H1 (cell line): ENCODE results near the gene PTGDS. TPM values are rescaled to one million over a fixed set of nuclear protein-coding genes. Genes with fewer than 3 reads are reported as not detected.
A peak's percentile ranks its signal among the peaks of the same experiment; 100 is the strongest.

Experiments
- CTCF ChIA-PET: fragments of 300-600 bp; sonication (Branson Sonifier 250); formaldehyde crosslinking; loops from one replicate; lab custom pipeline; 2021; ENCODE audit not compliant: partially characterized antibody; lab: Charles Lee
- POLR2A ChIA-PET: fragments of 300-600 bp; sonication (Branson Sonifier 250); formaldehyde crosslinking; loops from one replicate; lab custom pipeline; 2021; ENCODE audit warnings: inconsistent platforms; ENCODE audit not compliant: partially characterized antibody; lab: Charles Lee
- DNase-seq, 2 experiments: peaks; one replicate each; pipeline versions ENCODE4 v3.0.0 to v3.0.0-alpha.2; 2010 to 2022; ENCODE audit warnings: low spot score in 2 of 2, low read depth in 1 of 2, mixed read lengths in 1 of 2
- FAIRE-seq: peaks from 2 replicates; lab custom pipeline; 2011; peaks lifted over from hg19 to GRCh38; lab: Jason Lieb, UNC
- H2AFZ ChIP-seq: 2 replicates; pipeline ENCODE4 v1.8.1; 2012; ENCODE audit warnings: low read length, inconsistent platforms
- H2AK5ac ChIP-seq: 2 replicates; pipeline ENCODE4 v1.6.1; 2013; ENCODE audit warnings: low read depth, low read length
- H2BK120ac ChIP-seq: replicated peaks from 2 replicates; pipeline ENCODE3; 2013; ENCODE audit warnings: low read depth, low read length, inconsistent platforms
- H2BK12ac ChIP-seq: 2 replicates; pipeline ENCODE4 v1.6.1; 2013; ENCODE audit warnings: low read depth, low read length
- H2BK15ac ChIP-seq: 2 replicates; pipeline ENCODE4 v1.6.1; 2013; ENCODE audit warnings: low read length
- H2BK20ac ChIP-seq: 2 replicates; pipeline ENCODE4 v1.6.1; 2013; ENCODE audit warnings: low read length
- H2BK5ac ChIP-seq: 2 replicates; pipeline ENCODE4 v1.6.1; 2013; ENCODE audit warnings: low read depth, low read length
- H3K14ac ChIP-seq: 2 replicates; pipeline ENCODE4 v1.6.1; 2013; ENCODE audit warnings: inconsistent platforms; ENCODE audit not compliant: insufficient read length
- H3K18ac ChIP-seq: 2 replicates; pipeline ENCODE4 v1.6.1; 2013; ENCODE audit warnings: low read length; ENCODE audit errors: extremely low read depth
- H3K23ac ChIP-seq: 2 replicates; pipeline ENCODE4 v1.6.1; 2013; ENCODE audit warnings: inconsistent platforms; ENCODE audit not compliant: insufficient read length
- H3K23me2 ChIP-seq: 2 replicates; pipeline ENCODE4 v1.6.1; 2013; ENCODE audit warnings: low read depth, low read length
- H3K27ac ChIP-seq: 2 replicates; pipeline ENCODE4 v1.6.1; 2011; ENCODE audit warnings: low read depth, low read length, inconsistent platforms
- H3K27me3 ChIP-seq, 4 experiments: replicated peaks in 1 of 4; 1 replicate in 1 of 4; 2 replicates in 3 of 4; pipeline versions ENCODE4 v1.6.1 to v1.8.1; 2011 to 2013; ENCODE audit warnings: low read length in 3 of 4, mild to moderate bottlenecking in 3 of 4, inconsistent platforms in 2 of 4, mixed read lengths in 2 of 4, moderate library complexity in 1 of 4; ENCODE audit not compliant: control insufficient read depth in 3 of 4, insufficient read depth in 3 of 4; ENCODE audit errors: extremely low read depth in 1 of 4
- H3K36me3 ChIP-seq, 4 experiments: 2 replicates each; pipeline versions ENCODE4 v1.6.1 to v1.8.1; 2011 to 2013; ENCODE audit warnings: mild to moderate bottlenecking in 4 of 4, low read length in 3 of 4, moderate library complexity in 2 of 4, control low read depth in 1 of 4, inconsistent platforms in 1 of 4; ENCODE audit not compliant: insufficient read depth in 4 of 4, control insufficient read depth in 2 of 4
- H3K4ac ChIP-seq: replicated peaks from 2 replicates; pipeline ENCODE3; 2013; ENCODE audit warnings: low read length, low read depth, mixed read lengths, inconsistent platforms; ENCODE audit not compliant: insufficient read length
- H3K4me1 ChIP-seq, 4 experiments: replicated peaks in 1 of 4; 1 replicate in 1 of 4; 2 replicates in 3 of 4; pipeline versions ENCODE4 v1.6.1 to v1.8.1; 2011 to 2013; ENCODE audit warnings: low read length in 3 of 4, inconsistent platforms in 2 of 4, mixed read lengths in 1 of 4; ENCODE audit not compliant: insufficient read depth in 4 of 4, control insufficient read depth in 3 of 4
- H3K4me2 ChIP-seq, 2 experiments: 2 replicates each; pipeline versions ENCODE4 v1.6.1 to v1.8.1; 2011 to 2013; ENCODE audit warnings: low read depth in 2 of 2, low read length in 2 of 2, control low read depth in 1 of 2, inconsistent platforms in 1 of 2, mild to moderate bottlenecking in 1 of 2; ENCODE audit not compliant: insufficient read depth in 1 of 2
- H3K4me3 ChIP-seq, 4 experiments: fragments of 200-600, 300-600 bp in 1 of 4; sonication (generic), shearing (Covaris generic), sonication (Bioruptor Twin) in 1 of 4; 2 replicates each; pipeline versions ENCODE4 v1.5.1 to v1.8.1; 2011 to 2016; ENCODE audit warnings: low read length in 4 of 4, low read depth in 3 of 4, control low read depth in 2 of 4, inconsistent platforms in 2 of 4, mild to moderate bottlenecking in 2 of 4, mixed read lengths in 1 of 4, moderate library complexity in 1 of 4; ENCODE audit not compliant: insufficient read depth in 2 of 4; ENCODE audit errors: extremely low read depth in 1 of 4
- H3K56ac ChIP-seq: replicated peaks from 2 replicates; pipeline ENCODE3; 2013; ENCODE audit warnings: low read depth, mild to moderate bottlenecking, mixed read lengths, low read length, inconsistent platforms; ENCODE audit not compliant: insufficient read length
- H3K79me1 ChIP-seq: 2 replicates; pipeline ENCODE4 v1.6.1; 2013; ENCODE audit warnings: low read depth, low read length, control low read depth
- H3K79me2 ChIP-seq, 2 experiments: 2 replicates each; pipeline versions ENCODE4 v1.6.1 to v1.8.1; 2012 to 2013; ENCODE audit warnings: low read length in 2 of 2, mild to moderate bottlenecking in 2 of 2, inconsistent platforms in 1 of 2; ENCODE audit not compliant: insufficient read depth in 2 of 2, control insufficient read depth in 1 of 2
- H3K9ac ChIP-seq, 4 experiments: replicated peaks in 1 of 4; 1 replicate in 1 of 4; 2 replicates in 3 of 4; pipeline versions ENCODE4 v1.6.1 to v1.8.1; 2011 to 2013; ENCODE audit warnings: low read depth in 3 of 4, low read length in 3 of 4, control low read depth in 2 of 4, mild to moderate bottlenecking in 2 of 4, moderate library complexity in 2 of 4, inconsistent platforms in 1 of 4; ENCODE audit errors: extremely low read depth in 1 of 4
- H3K9me3 ChIP-seq, 2 experiments: 2 replicates each; pipeline versions ENCODE4 v1.6.1 to v1.8.1; 2012 to 2013; ENCODE audit warnings: mild to moderate bottlenecking in 2 of 2, moderate library complexity in 2 of 2, control low read depth in 1 of 2, inconsistent platforms in 1 of 2, low read depth in 1 of 2, low read length in 1 of 2, mixed read lengths in 1 of 2; ENCODE audit not compliant: insufficient read depth in 2 of 2
- H4K20me1 ChIP-seq, 2 experiments: replicated peaks in 1 of 2; 2 replicates each; pipeline versions ENCODE3 to v1.8.1; 2011 to 2013; ENCODE audit warnings: inconsistent platforms in 2 of 2, low read length in 2 of 2, mild to moderate bottlenecking in 1 of 2; ENCODE audit not compliant: insufficient read depth in 2 of 2, control insufficient read depth in 1 of 2
- H4K5ac ChIP-seq: 2 replicates; pipeline ENCODE4 v1.6.1; 2013; ENCODE audit warnings: low read length, low read depth, mixed read lengths, inconsistent platforms; ENCODE audit not compliant: insufficient read length
- H4K8ac ChIP-seq: 2 replicates; pipeline ENCODE4 v1.8.0; 2013; ENCODE audit warnings: mild to moderate bottlenecking, moderate library complexity, low read length, inconsistent platforms; ENCODE audit not compliant: insufficient read depth; ENCODE audit errors: extremely low read depth
- H4K91ac ChIP-seq: replicated peaks from 2 replicates; pipeline ENCODE3; 2013; ENCODE audit warnings: low read length, mixed read lengths, inconsistent platforms; ENCODE audit not compliant: insufficient read length
- ATF2 ChIP-seq: IDR thresholded peaks from 2 replicates; pipeline ENCODE4 v1.6.1; 2012; ENCODE audit warnings: low read length, inconsistent platforms
- CBX5 ChIP-seq: fragments of 300-800, 300-1000 bp; sonication (generic); IDR thresholded peaks from 2 replicates; pipeline ENCODE4 v1.7.1; 2016; ENCODE audit warnings: antibody characterized with exemption, low read length, low read depth
- CEBPB ChIP-seq: IDR thresholded peaks from 2 replicates; pipeline ENCODE4 v1.6.1; 2012; ENCODE audit warnings: low read depth, low read length
- CREB1 ChIP-seq: IDR thresholded peaks from 2 replicates; pipeline ENCODE4 v1.6.1; 2012; ENCODE audit warnings: inconsistent platforms
- GABPA ChIP-seq: IDR thresholded peaks from 2 replicates; pipeline ENCODE4 v1.6.1; 2011; ENCODE audit warnings: mild to moderate bottlenecking, low read length, moderate library complexity, borderline replicate concordance; ENCODE audit not compliant: insufficient read depth
- HDAC2 ChIP-seq, 2 experiments: fragments of 300-600 bp in 1 of 2; sonication (generic) in 1 of 2; IDR thresholded peaks; 2 replicates each; pipeline ENCODE4 v1.6.1; 2011 to 2012; ENCODE audit warnings: low read depth in 2 of 2, low read length in 2 of 2, mild to moderate bottlenecking in 2 of 2, moderate library complexity in 2 of 2, borderline replicate concordance in 1 of 2, inconsistent platforms in 1 of 2
- SAP30 ChIP-seq: fragments of 300-600 bp; sonication (generic); IDR thresholded peaks from 2 replicates; pipeline ENCODE4 v1.7.1; 2012; ENCODE audit warnings: low read length, moderate library complexity, mild to moderate bottlenecking, inconsistent platforms; ENCODE audit not compliant: insufficient read depth, insufficient replicate concordance
- SP1 ChIP-seq: IDR thresholded peaks from 2 replicates; pipeline ENCODE4 v1.6.1; 2011; ENCODE audit warnings: low read depth, low read length
- YY1 ChIP-seq: IDR thresholded peaks from 2 replicates; pipeline ENCODE4 v1.6.1; 2011; ENCODE audit warnings: low read depth, mild to moderate bottlenecking, low read length
- ZNF274 ChIP-seq: IDR thresholded peaks from 2 replicates; pipeline ENCODE4 v1.7.0; 2012; ENCODE audit warnings: low read length, borderline replicate concordance; ENCODE audit errors: extremely low read depth
- WGBS, 2 experiments: shearing (Covaris generic) in 1 of 2; methylation state at CpG; one replicate each; pipeline versions ENCODE4 v1.1.6 to v1.1.7; 2013 to 2015; ENCODE audit warnings: low lambda C conversion rate in 2 of 2, mixed read lengths in 2 of 2, inconsistent platforms in 1 of 2, low coverage in 1 of 2, missing lambda C conversion rate in 1 of 2; ENCODE audit not compliant: insufficient replicate concordance in 2 of 2, insufficient coverage in 1 of 2, insufficient read length in 1 of 2; ENCODE audit errors: extremely low coverage in 1 of 2, missing lambda C conversion rate in 1 of 2; 5-methylcytosine and 5-hydroxymethylcytosine counted together
- polyA plus RNA-seq, 7 experiments: library from polyadenylated mRNA; depleted of rRNA in 3 of 7; stranded (reverse) in 5 of 7; unstranded in 2 of 7; fragments of >200 nt in 5 of 7; fragments of 200-250 nt in 2 of 7; gene quantifications; 1 replicate in 5 of 7; 2 replicates in 1 of 7; 4 replicates in 1 of 7; pipeline versions ENCODE4 v1.2.1 to v1.2.3, GENCODE V29; 2011 to 2013; ENCODE audit warnings: missing spikeins in 2 of 7, mixed read lengths in 2 of 7
- total RNA-seq: library from RNA; stranded (reverse); fragmentation: NEBNext Ultra II Directional; extraction: Animal tissue kit (Norgen Biotek cat#: 25700); gene quantifications from 2 replicates; pipeline ENCODE4 v1.2.1, GENCODE V29; 2021

The PTGDS gene
- total and polyA plus RNA-seq, 2 of the 8 experiments (the other 6 are each of a cell fraction or from before 2014, with no cell fraction given): 1.7 to 2.3 TPM

DNA sequence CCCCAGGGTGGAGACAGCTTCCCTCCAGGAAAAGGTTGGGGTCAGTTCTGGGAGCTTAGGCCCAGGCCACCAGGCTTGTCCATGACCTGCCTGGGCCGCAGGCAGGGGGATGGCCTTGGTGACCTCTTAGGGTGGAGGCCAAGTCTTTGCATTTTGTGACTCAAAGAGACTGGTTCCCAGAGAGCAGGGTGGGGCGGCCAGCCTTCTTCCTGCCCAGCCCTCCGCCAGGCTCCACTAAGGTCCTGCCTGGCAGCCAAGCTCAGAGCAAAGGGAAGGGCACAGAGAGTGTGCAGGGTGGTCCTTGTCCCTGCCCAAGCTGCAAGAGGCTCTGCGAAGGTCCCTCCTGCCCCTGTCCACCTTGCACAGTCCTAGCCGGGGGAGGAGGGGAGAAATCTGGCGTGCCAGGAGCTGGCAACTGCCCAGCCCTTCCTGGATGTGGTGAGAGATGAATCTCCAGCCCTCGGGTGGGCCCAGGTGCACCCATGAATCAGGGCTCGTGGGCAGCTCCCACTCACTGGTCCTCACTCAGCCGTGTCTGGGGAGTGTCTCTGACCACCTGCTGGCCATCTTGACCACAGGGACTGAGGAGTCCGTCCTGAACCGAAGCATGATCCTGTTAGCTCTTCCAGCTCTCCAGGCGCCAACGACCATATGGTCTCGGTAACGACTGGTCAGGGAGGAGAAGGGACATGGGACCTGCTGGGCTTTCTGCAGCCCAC is 2.3 kb upstream of the PTGDS start:
- Histone ChIP-seq H3K9ac (no peak overlapping the region), H3K4ac (no peak overlapping the region), H2AFZ (no peak overlapping the region), H4K5ac (no peak overlapping the region), H3K56ac (no peak overlapping the region), H3K79me2 (no peaks in the 10 kb centered on the region), H2AK5ac (no peak overlapping the region; the same call in 1 of the 2 replicates), H3K14ac (no peak overlapping the region), H3K18ac (peak overlapping the region; percentile 32; the same call in 1 of the 2 replicates), H4K8ac (no peak overlapping the region), H4K20me1 (peaks cover 0 to 2% of the 10 kb centered on the region in 2 experiments), H3K4me1 (peaks cover 0 to 12% (median 5%) of the 10 kb centered on the region in 4 experiments; a peak in 5 of 7 replicates), H3K23ac (no peak overlapping the region), H2BK20ac (no peak overlapping the region), H3K36me3 (no peaks in the 10 kb centered on the region), H3K27ac (no peak overlapping the region), H3K9me3 (no peaks in the 10 kb centered on the region), H3K27me3 (peaks cover 0 to 5% (median 2%) of the 10 kb centered on the region in 4 experiments; a peak in 2 of 7 replicates), H2BK5ac (no peak overlapping the region), H4K91ac (peak overlapping the region; percentile 40), H2BK12ac (peak overlapping the region; percentile 60; the same call in 1 of the 2 replicates), H3K23me2 (peaks cover 8% of the 10 kb centered on the region; the same call in 1 of the 2 replicates), H2BK120ac (no peak overlapping the region), H3K4me2 (no peak overlapping the region), H3K79me1 (no peaks in the 10 kb centered on the region), H2BK15ac (peak overlapping the region; percentile 3; the same call in 1 of the 2 replicates), H3K4me3 (no peak overlapping the region)
- CTCF ChIA-PET: interaction anchor here (0.6 to 5.6 kb wide), 37 partner anchors 10 to 209 kb away, joined by 3 to 45 read pairs (median 4); partner anchors contain the start of genes ABCA2, CLIC3, LCN12 and PAXX
- POLR2A ChIA-PET: interaction anchor here (0.6 to 2.8 kb wide), 5 partner anchors 9 to 462 kb away, joined by 3 to 10 read pairs (median 3); partner anchors contain the start of gene CLIC3
- FAIRE-seq (no peak), DNase-seq (no peak)
- WGBS, 2 experiments: 81% methylated on average over 13 of the region's 15 CpGs; no CpG with 5 or more reads in 1 of the 2 experiments
- no peak for TF ChIP-seq CEBPB
- no peak for TF ChIP-seq ATF2
- no peak for TF ChIP-seq ZNF274
- no peak for TF ChIP-seq YY1
- TF ChIP-seq CREB1: no peak
- TF ChIP-seq CBX5: no peak
- TF ChIP-seq SAP30: no peak
- no peak for TF ChIP-seq HDAC2 (IDR thresholded peaks at IDR 0.05; ENCODE audit: borderline replicate concordance in 1 of 2, low read depth in 2 of 2, low read length in 2 of 2)
- TF ChIP-seq SP1: no peak
- no peak for TF ChIP-seq GABPA
